Mucosa of descending colon (tissue), 3 donors: ENCODE measurements around the gene SPECC1L. TPM values are rescaled to one million over a fixed set of nuclear protein-coding genes. Genes with fewer than 3 reads are reported as not detected.
"Not testable (repeated sequence)": the region's sequence is repeated elsewhere in the genome, so short reads cannot be mapped to it uniquely, and the experiment has no call there.

ENCODE experiments used
- ATAC-seq: fragments of 200-7000 bp; cut with Tn5 transposase; one replicate; pipeline ENCODE4 v1.9.1; 2020; ENCODE audit warnings: mild to moderate bottlenecking, moderate library complexity
- DNase-seq, 3 donors: peaks; one replicate each; pipeline ENCODE4 v3.0.0-alpha.2; 2020
- H3K36me3 ChIP-seq: fragments of 200-600 bp; one replicate; pipeline ENCODE4 v1.8.0; 2021; ENCODE audit warnings: low read depth, mild to moderate bottlenecking
- H3K4me1 ChIP-seq: fragments of 200-600 bp; one replicate; pipeline ENCODE4 v1.8.0; 2021; ENCODE audit warnings: low read depth, mild to moderate bottlenecking
- H3K4me3 ChIP-seq: fragments of 200-600 bp; one replicate; pipeline ENCODE4 v1.8.0; 2021; ENCODE audit warnings: mild to moderate bottlenecking
- H3K9me3 ChIP-seq: fragments of 200-600 bp; one replicate; pipeline ENCODE4 v1.8.0; 2021; ENCODE audit warnings: mild to moderate bottlenecking
- intact Hi-C, 2 donors: fragments of 100-400 bp; cut with DNase I in 1 of 2; cut with micrococcal nuclease in 1 of 2; formaldehyde crosslinking; loops; one replicate each; pipeline versions ENCODE4 v1.11.0 to v1.11.1; 2022; cut with DNase I, micrococcal nuclease
- total RNA-seq, 3 donors: library from RNA; stranded (reverse); fragmentation: NEBNext Ultra II Directional in 2 of 3; extraction: Animal tissue kit (Norgen Biotek cat#: 25700) in 2 of 3; gene quantifications; one replicate each; pipeline versions ENCODE4 v1.2.1 to v1.2.4, GENCODE V29; 2021 to 2023
- TF ChIP-seq, protein P1 (sequence below): fragments of 200-600 bp; IDR thresholded peaks from one replicate; pipeline ENCODE4 v1.8.0; 2022; ENCODE audit warnings: antibody characterized with exemption, mild to moderate bottlenecking
- donor health status: DM: no; HTN: no; CAD: no; lungs with moderate emphysema.
- donor health status: DM: no; HTN: no; CAD: no.
- donor health status: DM: no; HTN: yes; CAD: no.

SPECC1L gene
- total RNA-seq, 3 donors from 2014 or later, result 78.7 to 116 (median 105) TPM

DNA sequence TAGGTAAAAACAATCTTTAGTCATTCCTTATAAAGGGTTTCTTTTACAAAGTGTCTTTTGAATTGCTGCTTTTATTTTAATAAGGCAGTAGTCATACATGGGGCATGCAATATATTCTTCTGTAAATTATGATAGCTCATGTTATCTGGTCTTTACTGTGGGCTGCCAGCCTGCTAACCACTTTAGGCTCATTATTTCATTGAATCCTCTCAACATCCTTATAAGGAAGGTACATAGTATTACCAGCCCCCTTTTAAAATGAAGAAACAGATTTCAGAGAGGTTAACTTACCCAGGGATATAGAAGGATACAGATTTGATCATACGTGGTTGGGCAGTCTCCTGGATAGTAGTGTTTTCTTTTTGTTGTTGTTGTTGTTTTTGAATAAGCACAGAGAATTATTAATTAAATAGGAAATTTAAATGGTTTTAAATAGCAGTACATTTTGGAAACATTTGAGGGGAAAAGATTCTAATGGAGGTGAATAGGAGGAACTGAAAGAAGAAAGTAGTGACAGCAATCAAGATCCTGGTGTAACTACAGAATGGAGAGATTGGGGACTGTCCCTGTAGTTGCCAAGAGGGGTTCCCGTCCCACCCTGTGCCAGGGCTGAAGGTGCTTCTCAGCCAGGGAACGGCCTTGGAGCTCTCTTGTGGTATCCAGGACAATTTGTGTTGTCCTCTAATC lies 21.0 kb downstream of the SPECC1L start:
- Histone ChIP-seq H3K36me3 (no peaks in the 10 kb centered on the region), H3K4me1 (peaks cover 23% of the 10 kb centered on the region), H3K4me3 (no peak overlapping the region), H3K9me3 (no peaks in the 10 kb centered on the region)
- TF ChIP-seq, protein P1, sequence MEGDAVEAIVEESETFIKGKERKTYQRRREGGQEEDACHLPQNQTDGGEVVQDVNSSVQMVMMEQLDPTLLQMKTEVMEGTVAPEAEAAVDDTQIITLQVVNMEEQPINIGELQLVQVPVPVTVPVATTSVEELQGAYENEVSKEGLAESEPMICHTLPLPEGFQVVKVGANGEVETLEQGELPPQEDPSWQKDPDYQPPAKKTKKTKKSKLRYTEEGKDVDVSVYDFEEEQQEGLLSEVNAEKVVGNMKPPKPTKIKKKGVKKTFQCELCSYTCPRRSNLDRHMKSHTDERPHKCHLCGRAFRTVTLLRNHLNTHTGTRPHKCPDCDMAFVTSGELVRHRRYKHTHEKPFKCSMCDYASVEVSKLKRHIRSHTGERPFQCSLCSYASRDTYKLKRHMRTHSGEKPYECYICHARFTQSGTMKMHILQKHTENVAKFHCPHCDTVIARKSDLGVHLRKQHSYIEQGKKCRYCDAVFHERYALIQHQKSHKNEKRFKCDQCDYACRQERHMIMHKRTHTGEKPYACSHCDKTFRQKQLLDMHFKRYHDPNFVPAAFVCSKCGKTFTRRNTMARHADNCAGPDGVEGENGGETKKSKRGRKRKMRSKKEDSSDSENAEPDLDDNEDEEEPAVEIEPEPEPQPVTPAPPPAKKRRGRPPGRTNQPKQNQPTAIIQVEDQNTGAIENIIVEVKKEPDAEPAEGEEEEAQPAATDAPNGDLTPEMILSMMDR, result no peak
- DNase-seq, result no peak
- ATAC-seq, result no peak
- intact Hi-C loops, result no loop called here

DNA sequence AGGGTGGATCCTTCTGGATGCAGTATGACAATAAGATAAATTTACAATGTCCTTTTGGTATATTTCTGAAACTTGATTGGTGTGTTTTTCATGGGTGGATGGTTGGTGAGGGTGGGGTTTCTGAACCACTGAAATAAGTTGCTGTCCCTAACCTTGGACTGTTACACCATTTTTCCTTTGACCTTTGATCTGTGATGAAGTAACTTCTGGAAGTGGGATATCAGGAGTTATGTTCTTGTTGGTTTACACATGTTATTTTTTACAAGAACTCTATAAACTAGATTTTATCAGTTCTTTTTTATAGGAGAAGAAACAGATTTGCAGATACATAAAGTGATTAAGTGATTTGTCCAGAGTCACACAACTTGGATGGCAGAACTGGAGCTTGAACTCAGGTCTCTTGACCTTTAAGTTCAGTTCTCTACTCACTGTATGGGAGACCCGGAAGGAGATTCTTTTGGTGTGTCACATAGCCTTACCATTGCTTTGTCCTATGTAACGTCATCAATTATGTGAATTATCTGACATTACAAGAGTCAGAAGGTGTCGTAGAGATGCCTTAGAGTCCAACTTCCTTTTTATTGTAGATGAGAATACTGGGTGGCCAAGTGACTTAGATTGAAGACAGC lies 21.7 kb downstream of the SPECC1L start:
- intact Hi-C loops, H3K36me3 ChIP-seq, H3K4me3 ChIP-seq, H3K9me3 ChIP-seq, DNase-seq: not testable (repeated sequence)
- ATAC-seq, result peak; percentile 76
- H3K4me1 ChIP-seq, result peaks cover 22% of the 10 kb centered on the region

DNA sequence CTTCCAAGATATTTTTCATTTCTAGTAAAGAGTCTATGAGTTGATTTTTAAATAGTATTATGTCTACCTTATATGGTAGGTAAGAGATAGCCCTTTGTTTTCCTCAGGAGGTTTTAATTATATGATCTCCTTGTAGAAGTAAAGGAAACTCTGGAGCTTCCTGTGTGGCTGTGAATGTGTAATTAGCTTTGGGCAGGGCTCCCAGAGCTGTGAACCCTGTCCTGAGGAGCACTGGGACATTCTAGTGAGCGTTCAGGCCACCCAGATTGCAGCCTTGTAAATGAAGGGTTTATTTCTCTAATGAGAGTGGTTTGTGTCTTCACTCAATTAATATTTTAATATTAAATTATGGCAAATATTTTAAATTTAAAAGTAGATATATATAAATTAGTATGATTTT lies 24.3 kb downstream of the SPECC1L start:
- ATAC-seq, result peak; percentile 87

DNA sequence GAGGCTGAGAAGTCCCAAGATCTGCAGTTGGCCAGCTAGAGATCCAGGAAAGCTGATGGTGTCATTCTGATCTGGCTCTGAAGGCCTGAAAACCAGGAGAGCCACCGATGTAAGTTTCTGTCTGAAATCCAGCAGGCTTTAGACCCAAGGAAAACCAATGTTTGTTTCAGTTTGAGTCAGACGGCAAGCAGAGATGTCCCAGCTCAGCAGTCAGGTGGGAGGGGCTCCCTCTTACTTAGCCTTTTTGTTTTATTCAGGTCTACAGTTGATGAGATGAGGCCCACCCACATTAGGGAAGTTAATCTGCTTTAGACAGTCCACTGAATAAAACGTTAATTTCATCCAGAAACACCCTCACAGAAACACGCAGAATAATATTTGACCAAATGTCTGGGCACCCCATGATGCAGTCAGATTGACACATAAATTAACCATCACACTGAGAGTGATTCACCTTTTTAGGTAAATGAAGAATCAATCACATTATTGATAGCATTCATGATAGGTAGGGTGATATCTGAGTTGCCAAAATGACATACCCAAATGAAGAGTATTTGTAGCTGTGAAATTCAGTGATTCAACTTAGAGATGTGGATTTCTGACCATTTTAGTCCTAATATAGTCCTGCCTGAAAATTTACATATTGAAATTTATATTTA lies 28.0 kb downstream of the SPECC1L start:
- ATAC-seq, H3K36me3 ChIP-seq, H3K4me3 ChIP-seq, intact Hi-C loops, DNase-seq, H3K9me3 ChIP-seq: not testable (repeated sequence)
- H3K4me1 ChIP-seq, result peaks cover 26% of the 10 kb centered on the region

More for the DNA sequence above, 24.3 kb downstream of the SPECC1L start:
- intact Hi-C loops, H3K4me3 ChIP-seq, DNase-seq, H3K9me3 ChIP-seq, H3K36me3 ChIP-seq: not testable (repeated sequence)
- peaks cover 22% of the 10 kb centered on the region for H3K4me1 ChIP-seq

DNA sequence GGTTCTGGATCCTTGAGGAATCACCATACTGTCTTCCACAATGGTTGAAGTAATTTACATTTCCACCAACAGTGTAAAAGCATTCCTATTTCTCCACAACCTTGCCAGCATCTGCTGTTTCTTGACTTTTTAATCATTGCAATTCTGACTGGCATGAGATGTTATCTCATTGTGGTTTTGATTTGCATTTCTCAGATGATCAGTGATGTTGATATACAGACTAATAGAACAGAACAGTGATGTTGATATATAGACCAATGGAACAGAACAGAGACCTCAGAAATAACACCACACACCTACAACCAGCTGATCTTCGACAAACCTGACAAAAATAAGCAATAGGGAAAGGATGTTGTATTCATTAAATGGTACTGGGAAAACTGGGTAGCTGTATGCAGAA lies 29.9 kb downstream of the SPECC1L start:
- H3K4me3 ChIP-seq, H3K9me3 ChIP-seq, H3K36me3 ChIP-seq, DNase-seq, ATAC-seq, intact Hi-C loops: not testable (repeated sequence)
- H3K4me1 ChIP-seq, result peaks cover 39% of the 10 kb centered on the region

DNA sequence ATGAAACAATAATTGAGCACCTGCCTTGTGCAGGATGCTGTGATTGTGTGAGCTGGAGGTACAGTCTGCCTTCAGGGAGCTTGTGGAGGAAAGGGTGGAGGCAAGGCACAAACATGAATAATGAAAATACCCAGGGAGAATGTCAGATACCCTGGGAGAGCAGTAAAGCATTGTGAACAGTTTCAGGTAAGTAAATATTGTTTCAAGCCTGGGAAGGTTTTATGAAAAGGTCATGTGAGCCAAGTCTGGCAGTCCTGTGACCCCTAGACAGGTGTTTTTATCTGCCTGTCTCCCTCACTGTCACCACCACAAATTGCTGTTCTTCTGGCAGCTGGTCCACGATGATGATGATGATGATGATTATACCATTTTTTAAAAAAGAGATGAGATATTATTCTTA lies 32.0 kb downstream of the SPECC1L start:
- Histone ChIP-seq H3K36me3 (no peaks in the 10 kb centered on the region), H3K4me1 (peaks cover 38% of the 10 kb centered on the region), H3K9me3 (no peaks in the 10 kb centered on the region), H3K4me3 (no peak overlapping the region)
- intact Hi-C loops, result no loop called here
- TF ChIP-seq, protein P1, result no peak
- ATAC-seq (peak; percentile 55), DNase-seq (peak in 1 of 3 donors; percentile 40)

DNA sequence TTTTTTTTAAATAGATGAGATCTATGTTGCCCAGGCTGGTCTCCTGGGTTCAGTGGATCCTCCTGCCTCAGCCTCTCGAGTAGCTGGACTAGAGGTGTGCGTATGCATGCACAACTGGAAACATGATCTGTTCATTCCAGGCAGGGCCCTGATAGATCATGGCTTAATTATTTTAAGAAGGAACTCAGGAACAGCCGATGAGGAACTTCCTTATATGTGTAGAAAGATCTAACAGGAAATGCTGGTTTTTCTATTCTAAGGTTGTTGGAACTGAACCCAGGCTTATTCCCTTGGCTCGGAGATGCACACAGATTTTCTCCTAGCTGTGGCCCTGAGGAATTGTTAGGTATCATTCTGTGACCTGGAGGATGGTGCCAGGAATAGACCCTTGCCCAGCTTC lies 32.4 kb downstream of the SPECC1L start:
- DNase-seq (peak in 1 of 3 donors; percentile 28), ATAC-seq (peak; percentile 57)
- H3K9me3 ChIP-seq, result no peaks in the 10 kb centered on the region
- H3K4me1 ChIP-seq, result peaks cover 38% of the 10 kb centered on the region
- TF ChIP-seq, protein P1, result no peak
- no peaks in the 10 kb centered on the region for H3K36me3 ChIP-seq
- intact Hi-C loops, result no loop called here
- H3K4me3 ChIP-seq, result no peak overlapping the region
